GM06990 (cell line): ENCODE measurements around the gene GALNT14.
"Not testable (repeated sequence)": the region's sequence is repeated elsewhere in the genome, so short reads cannot be mapped to it uniquely, and the experiment has no call there.

Experiments used
- DNase-seq: peaks from one replicate; pipeline ENCODE4 v3.0.0-alpha.2; 2011; ENCODE audit not compliant: insufficient read length; ENCODE audit errors: extremely low read depth
- H3K27me3 ChIP-seq: replicated peaks from 2 replicates; pipeline ENCODE4 v1.6.0; 2011; ENCODE audit warnings: low read length; ENCODE audit not compliant: control insufficient read depth, insufficient read depth
- H3K36me3 ChIP-seq: 2 replicates; pipeline ENCODE4 v1.5.1; 2011; ENCODE audit warnings: low read length; ENCODE audit not compliant: control insufficient read depth, insufficient read depth
- H3K4me3 ChIP-seq: replicated peaks from 2 replicates; pipeline ENCODE4 v1.5.1; 2011; ENCODE audit warnings: low read depth, mild to moderate bottlenecking, control low read depth, low read length
- CTCF ChIP-seq: IDR thresholded peaks from 2 replicates; pipeline ENCODE4 v1.5.1; 2011; ENCODE audit warnings: low read length, control low read depth, mild to moderate bottlenecking, inconsistent platforms; ENCODE audit not compliant: insufficient read depth, poor library complexity, severe bottlenecking

The GALNT14 gene

GRCh38 chr2:31138037-31138962, at the start of gene GALNT14:
Gene GALNT14 (minus strand): TSS chr2:31138440. CDS start chr2:31138086, 354 bp downstream.
- DNase-seq, result peak; percentile 72
- peaks cover 8% of the 10 kb centered on the region for H3K27me3 ChIP-seq
- TF ChIP-seq CTCF, result peak; percentile 43
- no peaks in the 10 kb centered on the region for H3K36me3 ChIP-seq
- H3K4me3 ChIP-seq, result peak within 1 kb of the TSS; percentile 41

GRCh38 chr2:31187166-31187565, 48.9 kb upstream of the GALNT14 start:
- no peaks in the 10 kb centered on the region for H3K36me3 ChIP-seq
- TF ChIP-seq CTCF, result no peak
- no peak for DNase-seq
- no peak overlapping the region for H3K4me3 ChIP-seq
- no peaks in the 10 kb centered on the region; the same call in 1 of the 2 replicates for H3K27me3 ChIP-seq

- not testable (repeated sequence) for DNase-seq, H3K4me3 ChIP-seq, H3K27me3 ChIP-seq, H3K36me3 ChIP-seq
Measured at GRCh38 chr2:31183973-31184372, 45.7 kb upstream of the GALNT14 start.

GRCh38 chr2:31176742-31177141, 38.5 kb upstream of the GALNT14 start:
- DNase-seq, result no peak
- Histone ChIP-seq H3K4me3 (no peak overlapping the region), H3K27me3 (no peaks in the 10 kb centered on the region; the same call in 1 of the 2 replicates), H3K36me3 (no peaks in the 10 kb centered on the region)
- TF ChIP-seq CTCF, result no peak

- H3K4me3 ChIP-seq, result no peak overlapping the region
Measured at GRCh38 chr2:31171142-31171541, 32.9 kb upstream of the GALNT14 start.

More at GRCh38 chr2:31171142-31171541, 32.9 kb upstream of the GALNT14 start:
- no peak for DNase-seq
- no peak for TF ChIP-seq CTCF
- Histone ChIP-seq H3K27me3 (no peaks in the 10 kb centered on the region; the same call in 1 of the 2 replicates), H3K36me3 (no peaks in the 10 kb centered on the region)
